Airway epithelial cell (primary cell): ENCODE measurements around the gene NBPF3. TPM values are rescaled to one million over a fixed set of nuclear protein-coding genes. Genes with fewer than 3 reads are reported as not detected.

Source experiments
- total RNA-seq: library from RNA; depleted of rRNA; stranded (reverse); fragments of >200 nt; gene quantifications from 2 replicates; pipeline ENCODE4 v1.2.3, GENCODE V29; 2015

Gene NBPF3, protein sequence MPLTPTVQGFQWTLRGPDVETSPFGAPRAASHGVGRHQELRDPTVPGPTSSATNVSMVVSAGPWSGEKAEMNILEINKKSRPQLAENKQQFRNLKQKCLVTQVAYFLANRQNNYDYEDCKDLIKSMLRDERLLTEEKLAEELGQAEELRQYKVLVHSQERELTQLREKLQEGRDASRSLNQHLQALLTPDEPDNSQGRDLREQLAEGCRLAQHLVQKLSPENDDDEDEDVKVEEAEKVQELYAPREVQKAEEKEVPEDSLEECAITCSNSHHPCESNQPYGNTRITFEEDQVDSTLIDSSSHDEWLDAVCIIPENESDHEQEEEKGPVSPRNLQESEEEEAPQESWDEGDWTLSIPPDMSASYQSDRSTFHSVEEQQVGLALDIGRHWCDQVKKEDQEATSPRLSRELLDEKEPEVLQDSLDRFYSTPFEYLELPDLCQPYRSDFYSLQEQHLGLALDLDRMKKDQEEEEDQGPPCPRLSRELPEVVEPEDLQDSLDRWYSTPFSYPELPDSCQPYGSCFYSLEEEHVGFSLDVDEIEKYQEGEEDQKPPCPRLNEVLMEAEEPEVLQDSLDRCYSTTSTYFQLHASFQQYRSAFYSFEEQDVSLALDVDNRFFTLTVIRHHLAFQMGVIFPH
- total RNA-seq = 11.7 and 17.8 TPM in 2 replicates

DNA sequence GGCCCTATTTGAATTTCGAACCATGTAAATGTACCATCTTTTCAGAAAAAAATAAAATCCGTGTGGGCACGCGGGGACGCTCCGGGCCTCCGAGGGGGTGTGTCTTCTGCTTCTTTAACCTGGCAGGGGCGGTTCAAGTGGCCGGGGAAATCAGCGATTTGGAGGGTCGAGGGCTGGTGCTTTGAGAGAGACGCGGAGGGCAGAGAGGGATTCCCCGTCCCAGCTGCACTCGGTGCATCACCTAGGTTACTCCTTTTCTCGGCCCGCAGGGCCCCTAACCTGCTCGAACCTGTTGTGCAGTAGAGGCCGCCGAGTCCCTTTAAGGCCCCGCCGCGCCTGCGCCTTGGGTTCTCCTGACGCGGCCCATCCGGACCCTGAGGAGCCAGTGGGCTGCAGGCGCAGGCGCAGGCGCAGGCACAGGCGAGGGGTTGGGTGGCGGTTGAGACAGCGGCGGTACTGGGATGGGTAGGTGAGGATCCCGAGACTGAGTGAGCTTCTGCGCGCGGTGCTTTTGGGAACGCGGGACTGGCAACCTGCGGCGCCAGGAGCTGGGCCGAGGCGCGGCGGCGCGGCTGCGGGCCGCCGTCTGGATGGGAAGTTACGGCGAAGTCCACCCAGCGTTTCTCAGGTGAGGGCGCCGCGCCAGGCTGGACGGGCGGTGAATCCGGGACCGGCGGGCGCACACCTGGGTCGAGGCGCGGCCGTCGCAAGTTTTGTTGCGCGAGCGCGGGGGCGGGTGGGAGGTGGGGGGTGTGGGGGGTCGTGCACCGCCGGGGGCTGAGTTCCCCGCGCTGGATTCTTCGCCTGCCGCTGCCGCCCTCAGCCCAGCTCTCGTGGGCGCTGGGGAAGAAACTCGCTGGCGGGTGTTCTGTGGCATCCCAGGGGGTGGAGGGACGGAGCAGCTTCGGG lies at the start of gene NBPF3:
Gene NBPF3 (plus strand): TSS at position 417 of the 909 bp plus-strand sequence. CDS start 4,950 bp downstream, outside the sequence.

GRCh38 chr1:21509351-21510112 lies 69.6 kb downstream of the NBPF3 start, which contains the start of gene ALPL:
Gene ALPL, plus strand, starts transcription at chr1:21509423. Its CDS starts 44,659 bp downstream, at chr1:21554082.

Other genes starting within 250 kb of the NBPF3 start
- gene ECE1, start 149.7 kb upstream of the NBPF3 start, total RNA-seq = 47.2 and 47.4 TPM in 2 replicates
- gene ALPL, start 69.3 kb downstream of the NBPF3 start, total RNA-seq = not detected in 2 replicates
- 0.46 and 1.8 TPM in 2 replicates for gene RAP1GAP, start 229.2 kb downstream of the NBPF3 start, total RNA-seq